G401 (cell line): Measurements from ENCODE around the gene FSTL5. TPM values are rescaled to one million over a fixed set of nuclear protein-coding genes. Genes with fewer than 3 reads are reported as not detected.
A peak's percentile ranks its signal among the peaks of the same experiment; 100 is the strongest.
"Not testable (repeated sequence)": the region's sequence is repeated elsewhere in the genome, so short reads cannot be mapped to it uniquely, and the experiment has no call there.

Source experiments
- DNase-seq: peaks from one replicate; pipeline ENCODE4 v3.0.0-alpha.2; 2015; ENCODE audit warnings: low spot score
- in situ Hi-C: cut with HindIII; loops from 2 replicates; pipeline ENCODE4 v1.10.0; 2016; ENCODE audit warnings: low sequenced_read_pairs, mixed read lengths
- total RNA-seq: library from RNA; depleted of rRNA; stranded (reverse); fragments of >200 nt; shearing (Covaris generic); gene quantifications from 2 replicates; pipeline ENCODE4 v1.2.3, GENCODE V29; 2014; rRNA removed

FSTL5 gene
- total RNA-seq, result not detected in 2 replicates

DNA sequence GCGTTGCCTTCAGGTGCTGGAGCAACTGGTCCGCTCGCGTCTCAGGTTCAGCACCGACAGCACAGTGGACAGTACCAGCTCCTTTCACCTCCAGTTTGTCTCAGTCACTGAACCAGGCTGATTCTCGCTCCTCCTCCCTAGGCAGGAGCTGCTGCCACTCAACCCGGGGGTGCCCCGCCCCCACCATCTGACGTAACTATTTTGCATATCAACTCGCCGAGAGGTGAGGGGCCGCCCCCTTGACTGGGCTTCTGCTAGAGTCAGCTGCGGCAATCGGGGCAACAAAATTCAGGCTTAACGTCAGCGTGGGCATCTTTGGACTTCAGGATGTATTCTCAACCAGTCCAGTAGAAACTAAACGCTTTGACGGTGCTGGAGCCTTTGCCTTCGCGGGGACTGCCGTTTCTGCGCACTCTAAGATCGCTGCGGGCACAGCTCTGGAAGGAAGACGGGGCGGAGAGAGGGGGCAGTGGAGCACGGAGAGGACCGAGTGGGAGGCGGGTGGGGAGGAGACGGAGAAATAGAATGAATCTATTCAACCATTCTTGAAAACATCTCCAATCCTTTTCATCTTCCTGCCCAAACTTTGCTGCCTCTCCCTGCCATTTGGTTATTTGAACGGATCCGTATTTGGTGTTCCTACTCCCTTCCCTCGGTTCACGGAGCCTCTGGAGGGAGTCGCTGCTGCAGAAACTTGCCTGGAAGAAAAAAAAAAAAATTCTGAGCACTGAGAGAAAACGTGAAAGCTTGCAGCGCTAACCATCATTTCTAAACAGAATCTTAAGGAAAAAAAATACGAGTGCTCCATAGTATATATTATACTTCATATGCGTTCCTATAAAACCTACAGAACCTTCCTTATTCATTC is at the start of gene FSTL5:
TSS of gene FSTL5 (minus strand) at position 109 of the 868 bp plus-strand sequence. CDS start 52,604 bp downstream, outside the sequence.
- in situ Hi-C loops, result no loop called here
- peak; percentile 98 for DNase-seq

DNA sequence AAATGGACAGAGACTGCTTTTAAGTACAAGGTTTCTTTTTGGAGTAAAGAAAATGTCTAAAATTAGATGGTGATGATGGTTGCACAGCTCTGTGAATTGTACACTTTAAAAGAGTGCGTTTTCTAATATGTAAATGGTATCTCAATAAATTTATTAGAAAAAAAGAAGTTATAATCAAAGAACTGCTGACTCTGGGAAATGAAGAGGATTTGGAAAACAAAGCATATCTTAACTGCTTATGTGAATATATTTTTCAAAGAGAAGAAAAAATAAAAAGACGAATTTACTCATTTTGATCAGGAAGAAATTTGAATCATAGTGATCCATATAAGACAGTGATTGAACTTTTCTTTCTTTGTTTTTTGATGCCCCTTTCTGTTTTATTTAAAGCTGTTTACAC is 45.9 kb upstream of the FSTL5 start:
- in situ Hi-C loops, result no loop called here

DNA sequence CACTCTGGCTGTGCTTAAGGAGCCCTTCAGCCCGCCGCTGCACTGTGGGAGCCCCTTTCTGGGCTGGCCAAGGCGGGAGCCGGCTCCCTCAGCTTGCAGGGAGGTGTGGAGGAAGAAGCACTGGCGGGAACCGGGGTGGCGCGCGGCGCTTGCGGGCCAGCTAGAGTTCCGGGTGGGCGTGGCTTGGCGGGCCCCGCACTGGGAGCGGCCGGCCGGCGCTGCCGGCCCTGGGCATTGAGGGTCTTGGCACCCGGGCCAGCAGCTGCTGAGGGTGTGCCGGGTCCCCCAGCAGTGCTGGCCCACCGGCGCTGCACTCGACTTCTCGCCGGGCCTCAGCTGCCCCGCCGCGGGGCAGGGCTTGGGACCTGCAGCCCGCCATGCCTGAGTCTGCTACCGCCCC is 39.7 kb upstream of the FSTL5 start:
- in situ Hi-C loops, DNase-seq: not testable (repeated sequence)

More for the DNA sequence above, 45.9 kb upstream of the FSTL5 start:
- no peak for DNase-seq

DNA sequence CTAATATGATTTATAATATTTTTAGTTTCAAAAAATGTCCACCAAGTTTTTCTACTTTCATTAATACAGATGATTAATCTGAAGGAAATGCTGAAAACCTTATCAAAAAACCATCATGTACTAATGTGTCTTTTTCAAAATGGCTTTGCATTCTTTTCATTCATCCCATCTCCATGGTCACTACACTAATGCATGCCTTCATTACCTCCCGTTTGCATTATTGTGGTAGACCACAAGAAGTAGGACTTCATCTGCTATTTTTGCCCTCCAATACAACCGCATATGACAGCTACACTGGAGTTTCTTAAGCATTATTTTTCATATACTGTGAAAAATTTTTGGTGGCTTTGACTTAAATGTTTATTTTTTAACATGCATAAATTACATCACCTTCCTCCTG is 37.9 kb upstream of the FSTL5 start:
- DNase-seq, result no peak
- in situ Hi-C loops, result no loop called here

DNA sequence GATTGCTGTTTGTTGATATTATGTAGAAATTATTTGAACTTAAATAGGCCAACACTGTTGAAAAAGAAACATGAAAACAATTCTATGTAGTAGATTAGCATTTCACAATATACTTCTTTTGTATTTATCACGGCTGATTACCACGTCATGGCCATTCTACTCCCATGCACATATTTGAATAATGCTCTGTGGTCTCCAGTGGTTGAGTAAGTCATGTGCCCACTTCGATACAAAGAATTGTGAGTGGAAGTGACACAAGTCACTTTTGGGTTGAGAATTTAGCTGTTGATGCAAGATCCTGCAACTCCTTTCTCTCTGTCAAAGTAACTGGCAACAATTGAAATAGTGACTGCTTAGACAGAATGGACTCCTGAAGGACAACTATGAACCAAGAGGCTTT is 6.7 kb upstream of the FSTL5 start:
- no peak for DNase-seq
- in situ Hi-C loops, result no loop called here

DNA sequence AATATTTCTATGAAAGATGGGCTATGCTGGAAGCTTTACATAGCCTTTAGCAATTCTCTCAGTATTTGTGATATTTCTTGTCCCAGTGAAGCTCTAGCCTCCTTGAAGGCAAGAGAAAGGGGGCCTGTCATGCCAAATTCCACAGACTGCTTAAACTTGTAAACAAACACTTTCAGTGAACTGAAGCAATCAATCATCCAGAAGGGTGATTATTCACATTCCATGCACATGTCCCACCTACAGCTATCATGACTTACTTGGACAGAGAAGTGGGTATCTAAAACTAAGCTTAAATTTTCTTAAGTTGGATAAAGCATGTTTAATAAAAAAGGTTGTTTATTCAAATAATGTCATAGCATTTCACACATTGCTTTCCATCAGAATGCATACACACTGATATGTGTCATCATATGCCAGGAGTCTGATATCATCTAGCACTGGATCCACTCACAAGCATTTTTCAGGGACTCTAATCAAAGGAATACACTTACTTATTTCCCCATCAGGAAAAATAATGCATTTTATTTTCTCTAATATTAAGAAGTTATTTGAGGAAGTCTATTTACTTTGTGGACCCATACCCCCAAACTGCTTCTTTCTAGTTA is 1.2 kb upstream of the FSTL5 start:
- in situ Hi-C loops, result no loop called here
- peak; percentile 38 for DNase-seq

DNA sequence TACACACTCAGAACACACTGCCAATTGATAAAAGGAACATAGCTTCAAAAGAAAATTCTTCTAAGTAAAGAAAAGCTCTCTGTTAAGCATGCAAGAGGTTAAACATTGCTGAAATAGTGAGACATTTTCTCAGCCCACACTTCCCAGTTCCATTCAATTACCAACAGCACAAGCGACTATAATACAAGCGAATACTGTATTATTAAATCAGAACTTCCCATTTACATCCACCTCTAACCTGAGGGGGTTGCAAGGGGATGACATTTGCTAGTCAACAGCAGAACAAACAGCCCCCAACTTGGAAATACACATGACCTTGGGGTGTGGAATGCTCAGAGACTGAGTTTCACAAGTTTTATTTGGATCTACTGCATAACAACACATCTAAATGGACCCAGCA is 1.1 kb downstream of the FSTL5 start:
- in situ Hi-C loops, result no loop called here
- DNase-seq, result peak; percentile 63

DNA sequence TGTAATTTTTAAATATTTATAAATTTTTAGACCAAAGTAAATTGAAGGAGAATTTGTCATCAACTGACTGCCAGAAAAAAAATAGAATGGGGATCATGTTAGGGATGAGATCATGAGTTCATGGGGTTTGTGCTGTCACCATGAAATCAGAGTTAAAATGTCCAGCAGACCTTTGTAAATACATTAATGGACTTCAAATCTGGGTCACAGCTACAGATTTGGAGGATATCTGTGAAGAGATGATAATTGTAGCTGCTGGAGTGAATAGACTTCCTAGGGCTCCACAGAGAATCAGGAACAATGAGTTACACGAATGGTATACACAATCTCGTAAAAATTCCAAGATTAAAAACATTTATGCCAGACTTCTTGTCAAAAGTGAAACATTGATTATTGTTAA is 6.6 kb downstream of the FSTL5 start:
- peak; percentile 61 for DNase-seq
- in situ Hi-C loops, result no loop called here

DNA sequence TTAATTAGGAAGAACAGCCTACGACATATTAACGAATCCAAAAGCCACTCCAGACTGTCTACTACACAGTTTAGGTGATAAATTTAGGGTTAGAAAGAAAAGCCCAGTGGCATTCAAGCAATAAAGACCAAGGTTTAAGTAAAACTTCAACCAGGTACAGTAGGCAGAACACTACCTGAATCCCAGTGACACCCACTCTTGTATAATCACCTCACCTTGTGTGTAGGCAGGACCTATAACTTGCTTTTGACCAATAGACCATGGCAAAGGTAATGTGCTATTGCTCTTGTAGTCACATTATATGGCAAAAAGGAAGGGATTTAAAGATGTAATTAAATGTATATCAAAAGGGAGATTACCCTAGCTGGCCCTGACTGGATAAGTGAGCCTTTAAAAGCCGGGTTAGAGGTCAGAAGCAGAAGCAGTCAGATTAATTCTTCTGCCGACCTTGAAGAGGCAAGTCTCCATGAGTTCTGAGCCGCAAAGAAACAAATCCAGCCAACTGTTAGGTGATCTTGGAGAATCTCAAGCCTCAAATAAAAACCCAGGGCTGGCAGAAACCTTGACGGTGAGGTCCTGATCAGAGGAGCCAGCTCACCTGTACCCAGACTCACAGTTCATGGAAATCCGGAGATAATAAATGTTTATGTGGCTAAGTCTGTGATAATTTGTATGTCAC is 8.8 kb downstream of the FSTL5 start:
- in situ Hi-C loops, result no loop called here

DNA sequence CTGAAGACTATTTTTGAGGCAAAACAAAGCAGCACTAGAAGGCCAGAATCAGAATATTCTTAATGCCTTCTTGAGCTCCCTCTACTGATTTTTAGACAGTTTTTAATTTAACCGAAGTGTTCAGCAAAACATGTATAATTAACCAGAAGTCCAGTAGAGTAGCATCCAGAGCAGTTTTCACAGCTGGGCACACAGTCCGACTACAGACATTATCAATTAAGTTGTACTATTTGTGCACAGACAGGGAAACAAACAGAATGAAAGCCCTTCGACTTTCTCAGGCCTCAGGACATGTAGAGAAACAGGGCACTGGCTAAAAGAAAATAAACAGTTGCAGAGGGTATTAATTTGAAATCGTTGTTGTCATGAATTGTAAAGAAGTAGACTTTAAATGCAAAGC is 11.9 kb downstream of the FSTL5 start:
- in situ Hi-C loops, result no loop called here
- peak; percentile 48 for DNase-seq

More for the DNA sequence above, 8.8 kb downstream of the FSTL5 start:
- DNase-seq, result peak; percentile 67

DNA sequence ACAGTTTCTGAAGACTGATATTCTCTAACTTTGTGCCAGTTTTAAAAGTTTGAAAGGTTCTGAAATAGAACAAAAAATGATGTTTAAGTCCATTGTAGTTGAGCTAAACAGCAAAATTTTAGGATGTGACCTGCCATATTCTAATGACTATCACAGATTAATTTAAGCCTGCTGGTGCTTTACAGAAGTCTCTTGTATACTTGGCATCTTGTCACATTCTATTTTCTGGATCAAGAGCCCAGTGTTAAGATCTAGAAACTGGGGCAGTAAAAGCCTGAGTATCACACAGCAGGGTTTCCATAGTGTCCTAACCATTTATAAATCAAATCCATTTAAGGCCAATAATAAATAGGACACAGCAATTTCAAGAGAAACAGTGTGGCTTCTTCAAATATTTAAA is 12.4 kb downstream of the FSTL5 start:
- peak; percentile 56 for DNase-seq
- in situ Hi-C loops, result no loop called here

DNA sequence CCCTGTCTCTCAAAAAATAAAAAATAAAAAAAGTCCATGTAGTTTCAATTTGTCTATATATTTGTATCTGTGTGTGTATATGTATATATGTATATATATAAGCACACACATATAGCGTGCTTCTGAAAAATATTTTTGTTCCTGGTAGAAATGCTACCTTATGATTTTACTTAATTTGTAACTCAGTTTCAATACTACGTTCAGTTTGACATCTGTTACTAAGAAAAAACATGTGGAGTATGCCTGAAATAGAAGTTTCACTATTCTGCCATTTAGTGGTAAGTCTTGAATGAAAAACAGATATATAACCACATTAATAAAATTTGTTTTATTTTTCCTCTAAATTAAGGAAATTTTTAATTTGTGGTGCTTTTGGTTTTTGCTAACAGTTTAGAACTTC is 14.2 kb downstream of the FSTL5 start:
- in situ Hi-C loops, result no loop called here
- no peak for DNase-seq

DNA sequence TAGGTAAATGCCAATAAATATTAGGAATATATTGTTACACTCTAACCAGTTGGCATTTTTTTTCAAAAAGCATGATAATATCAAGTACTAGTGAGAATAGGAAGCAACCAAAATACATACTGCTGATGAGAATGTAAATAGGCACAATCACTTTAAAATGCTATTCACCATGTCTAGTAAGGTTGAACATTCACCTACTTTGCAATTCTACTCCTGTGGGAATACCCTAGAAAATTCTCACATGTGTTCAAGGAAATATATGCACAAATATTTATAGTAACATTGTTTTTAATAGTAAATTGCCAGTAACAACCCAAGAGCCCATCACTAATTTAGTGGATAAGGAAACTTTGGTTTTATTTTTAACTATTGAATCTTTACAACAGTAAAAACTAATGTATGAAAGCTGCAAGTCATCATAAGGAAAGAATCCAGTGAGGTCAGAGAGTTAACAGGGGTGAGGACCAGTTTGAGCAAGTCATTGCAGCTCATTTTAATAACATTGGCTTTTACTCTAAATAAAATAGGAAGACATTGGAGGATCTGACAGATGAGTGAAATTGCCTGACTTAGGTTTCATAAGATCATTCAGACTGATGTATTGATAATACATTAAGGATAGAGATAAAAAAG is 23.6 kb downstream of the FSTL5 start:
- in situ Hi-C loops, result no loop called here
- no peak for DNase-seq

DNA sequence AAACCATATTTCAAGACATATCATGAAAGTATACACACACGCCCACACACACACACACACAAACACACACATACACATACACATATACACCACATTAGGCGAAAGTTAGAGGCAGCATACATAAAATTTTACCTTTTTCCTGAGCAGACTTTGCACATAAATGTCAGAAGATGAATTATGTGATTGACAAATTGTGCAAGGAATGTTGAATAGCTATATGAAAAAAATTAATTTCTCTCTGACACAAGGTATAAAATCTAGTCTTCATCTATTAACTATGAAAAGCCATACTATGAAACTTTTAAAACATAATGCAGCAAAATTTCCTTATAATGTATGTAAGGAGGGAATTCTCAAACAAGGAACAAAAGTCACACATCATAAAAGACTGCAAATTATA is 24.4 kb downstream of the FSTL5 start:
- no peak for DNase-seq
- in situ Hi-C loops, result no loop called here

DNA sequence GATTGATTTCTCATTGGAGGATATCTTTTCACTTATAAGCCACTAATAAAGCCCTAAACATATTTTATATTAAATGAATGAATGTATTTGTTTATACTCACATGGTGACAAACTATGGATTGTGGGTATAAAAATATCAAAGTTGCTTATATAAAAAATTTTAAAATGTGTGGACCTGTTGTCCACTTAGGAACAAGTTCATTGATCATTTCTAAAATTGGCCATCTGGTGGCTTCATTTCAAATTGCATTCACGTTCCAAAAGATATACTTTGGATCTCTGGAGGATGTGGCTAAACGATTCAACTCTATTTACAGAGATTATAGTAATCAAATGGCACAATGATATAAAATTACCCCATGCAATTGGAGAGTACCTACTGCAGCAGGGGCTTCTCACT is 32.5 kb downstream of the FSTL5 start:
- no peak for DNase-seq
- in situ Hi-C loops, result no loop called here

DNA sequence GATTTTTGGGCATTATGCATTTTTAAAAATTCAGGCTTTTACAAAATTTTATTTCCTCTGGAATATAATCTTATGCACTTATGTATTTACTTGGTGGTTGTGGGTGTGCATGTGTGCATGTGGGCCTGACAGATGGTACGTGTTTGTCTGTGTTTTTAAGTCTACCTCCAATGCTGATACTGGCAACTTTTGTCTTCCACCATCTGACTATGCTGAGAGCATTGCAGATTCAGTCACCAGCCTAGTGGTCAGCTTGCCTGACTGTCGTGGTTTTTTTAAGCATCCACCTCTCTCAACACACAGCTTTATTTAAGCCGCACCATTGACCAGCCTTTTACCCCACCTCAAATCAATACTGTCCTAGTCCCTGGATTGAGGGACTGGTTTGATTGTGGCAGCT is 37.1 kb downstream of the FSTL5 start:
- in situ Hi-C loops, result no loop called here

DNA sequence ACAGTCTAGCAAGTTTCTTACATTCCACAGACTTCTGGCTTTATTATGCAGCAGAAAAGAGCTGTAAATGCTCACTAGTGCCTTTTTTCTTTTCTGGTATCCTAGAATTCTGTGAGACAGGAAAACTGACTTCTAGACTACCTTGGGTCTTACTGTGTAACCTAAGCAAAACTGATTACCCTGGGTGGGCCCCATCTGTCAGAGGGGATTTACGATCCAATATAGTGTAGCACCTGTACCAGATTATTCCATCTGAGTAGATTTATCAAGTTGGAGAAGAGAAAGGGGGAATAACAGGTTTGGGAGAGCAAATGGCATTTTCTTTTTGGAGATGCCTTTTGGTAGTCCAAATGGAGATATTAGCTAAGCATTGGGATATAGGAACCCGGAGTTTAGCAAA is 46.7 kb downstream of the FSTL5 start:
- in situ Hi-C loops, result no loop called here
- DNase-seq, result peak; percentile 72

More for the DNA sequence above, 37.1 kb downstream of the FSTL5 start:
- DNase-seq, result peak; percentile 82

DNA sequence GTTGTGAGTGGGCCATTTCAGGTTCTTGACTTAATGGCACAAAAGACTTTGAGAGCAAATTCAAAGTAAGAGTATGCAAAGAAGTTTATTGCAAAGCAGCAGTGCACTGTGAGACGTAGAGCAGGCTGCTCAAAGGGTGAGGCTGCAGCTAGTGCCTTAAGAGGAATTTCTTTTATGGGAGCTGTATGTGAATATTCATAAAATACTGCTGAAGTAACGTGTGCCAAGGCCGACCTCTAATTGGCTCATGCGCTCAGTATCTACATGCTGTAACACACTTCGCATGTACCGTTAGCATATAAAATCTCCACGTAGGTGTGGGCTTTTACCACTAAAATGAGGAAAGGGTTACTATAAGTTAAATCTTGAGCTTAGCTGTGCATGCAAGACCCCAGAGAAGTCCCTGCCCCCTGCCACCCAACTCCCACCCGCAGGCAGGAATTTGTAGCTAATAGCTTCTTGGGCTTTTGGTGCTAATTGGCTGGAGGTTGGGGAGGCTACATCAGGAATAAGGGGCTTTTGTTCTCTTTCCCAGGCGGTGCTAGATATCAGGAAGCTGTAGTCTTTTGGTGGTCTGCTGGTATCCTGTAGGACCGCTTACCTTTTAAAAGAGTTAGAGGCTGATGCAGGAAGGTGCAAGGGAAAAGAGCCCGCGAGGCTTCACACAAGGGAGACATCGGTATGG is 47.6 kb downstream of the FSTL5 start:
- DNase-seq, result no peak
- in situ Hi-C loops, result no loop called here

DNA sequence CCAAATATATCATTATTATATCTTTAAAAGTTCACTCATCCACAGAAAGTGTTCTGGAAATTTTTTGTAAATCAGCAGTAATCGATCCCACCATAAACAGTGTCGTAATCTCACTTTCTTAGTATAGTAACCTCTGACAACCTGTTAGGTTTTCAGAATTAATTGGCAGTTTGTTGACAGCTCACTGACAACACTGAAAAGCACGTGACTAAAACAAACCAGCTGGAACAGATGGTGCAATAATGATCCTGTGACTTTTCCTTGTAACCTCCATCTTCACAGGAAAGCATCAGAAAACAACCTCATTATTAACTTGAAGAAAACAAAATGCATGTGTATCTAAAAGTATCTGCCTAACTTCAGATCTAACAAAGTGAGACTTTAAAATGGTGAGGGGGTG is 48.5 kb downstream of the FSTL5 start:
- DNase-seq, result peak; percentile 47
- in situ Hi-C loops, result no loop called here
